LoVo (cell line): ENCODE results near the gene DTNB.

Experiments
- DNase-seq: peaks from one replicate; pipeline ENCODE4 v3.0.0-alpha.2; 2016; ENCODE audit warnings: low spot score

DTNB gene

GRCh38 chr2:25499157-25499556, 174.2 kb downstream of the DTNB start:
- no peak for DNase-seq

GRCh38 chr2:25497918-25498407, 175.4 kb downstream of the DTNB start:
- DNase-seq, result no peak

DNA sequence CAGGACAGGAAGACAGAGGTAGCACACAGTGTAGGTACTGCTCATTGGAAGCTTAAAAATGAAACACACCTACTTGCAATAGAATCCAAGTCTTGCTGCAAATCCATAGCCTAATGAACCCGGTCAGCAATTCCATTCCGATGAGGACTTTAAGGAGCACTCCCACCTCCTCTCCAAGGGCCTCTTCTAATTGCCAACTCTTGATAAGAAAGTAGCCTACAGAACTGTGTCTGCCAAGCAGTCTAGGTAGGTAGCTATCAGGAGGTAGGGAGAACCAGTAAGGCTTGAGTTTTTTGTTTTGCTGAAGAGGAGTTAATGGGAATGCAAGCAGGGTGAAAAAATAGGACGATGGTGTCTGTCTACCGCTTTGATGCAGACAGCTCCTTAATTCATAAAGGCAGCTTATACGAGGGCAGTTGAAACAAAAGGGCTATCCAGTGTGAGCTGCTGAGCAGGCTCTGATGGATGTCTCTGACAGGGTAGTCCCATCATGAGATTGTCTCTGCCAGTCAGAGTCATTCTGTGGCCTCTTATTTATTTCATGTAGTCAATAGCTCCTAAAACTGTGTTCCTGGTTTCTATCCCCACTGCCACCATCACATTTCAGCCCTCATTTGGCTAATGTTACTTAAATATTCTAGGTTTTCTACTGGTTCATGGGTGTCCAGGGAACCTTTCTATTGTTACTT, 176.0 kb downstream of the DTNB start:
- DNase-seq, result no peak

DNA sequence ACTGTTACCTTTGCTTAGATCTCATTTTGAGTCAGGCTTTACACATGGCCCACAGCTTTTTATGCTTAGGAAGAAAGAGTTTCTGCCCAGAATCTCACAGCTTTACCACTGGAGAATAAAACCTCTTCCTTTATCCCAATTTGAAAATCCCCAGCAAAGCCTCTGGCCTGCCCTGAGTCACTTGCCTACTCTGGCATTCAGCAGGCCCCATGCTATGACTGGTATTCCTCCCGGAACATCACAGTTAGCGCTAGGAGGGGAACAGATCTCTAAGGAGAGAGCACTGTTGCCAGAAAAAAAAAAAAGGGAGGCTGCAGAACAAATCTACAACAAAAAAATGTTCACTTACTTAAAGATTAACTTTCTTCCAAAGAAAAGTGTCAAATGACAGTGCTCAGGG, 178.8 kb downstream of the DTNB start:
- DNase-seq, result no peak

- no peak for DNase-seq
Measured at GRCh38 chr2:25493207-25493606, 180.2 kb downstream of the DTNB start.

DNA sequence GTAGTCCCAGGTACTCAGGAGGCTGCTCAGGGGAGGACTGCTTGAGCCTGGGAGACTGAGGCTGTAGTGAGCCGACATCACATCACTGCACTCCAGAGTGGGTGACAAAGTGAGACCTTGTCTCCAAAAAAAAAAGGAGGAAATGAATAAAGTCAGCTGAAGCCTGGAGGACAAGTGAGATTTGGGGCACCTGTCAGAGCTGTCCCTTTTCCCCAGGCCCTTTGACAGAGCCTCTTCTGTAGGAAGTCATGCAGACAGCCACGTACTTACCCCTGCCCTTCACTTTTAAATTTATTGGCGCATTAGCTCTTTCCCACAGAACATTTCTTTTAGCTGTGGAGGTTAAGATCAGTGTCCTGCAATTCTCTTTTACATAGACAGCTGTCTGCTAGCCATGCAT, 180.7 kb downstream of the DTNB start:
- DNase-seq, result no peak

DNA sequence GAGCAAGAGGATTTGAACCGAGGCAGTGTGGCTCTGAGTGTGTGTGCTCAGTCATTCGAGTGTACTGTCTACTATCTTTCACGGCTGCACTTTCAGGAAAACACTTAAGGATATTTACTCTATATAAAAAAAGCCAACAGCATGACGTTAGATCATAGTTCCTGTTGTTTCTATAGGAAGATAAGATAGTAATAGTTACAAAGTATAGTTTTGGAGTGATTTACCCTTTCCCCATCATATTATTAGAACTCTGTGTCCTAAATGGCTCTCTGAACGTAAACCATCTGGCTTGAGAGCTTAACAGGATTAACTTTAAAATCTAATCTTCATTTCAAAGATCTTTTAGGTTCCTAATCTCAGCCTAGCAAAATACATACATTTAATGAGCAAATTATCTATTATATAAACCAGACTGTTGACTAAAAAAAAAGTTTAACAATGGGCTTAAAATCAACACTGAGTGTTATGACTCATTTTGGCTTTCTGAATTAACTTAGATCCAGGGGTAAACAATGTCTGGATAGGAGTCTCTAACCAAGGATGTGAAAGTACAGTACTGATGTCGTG, 181.3 kb downstream of the DTNB start:
- DNase-seq, result peak; percentile 41

DNA sequence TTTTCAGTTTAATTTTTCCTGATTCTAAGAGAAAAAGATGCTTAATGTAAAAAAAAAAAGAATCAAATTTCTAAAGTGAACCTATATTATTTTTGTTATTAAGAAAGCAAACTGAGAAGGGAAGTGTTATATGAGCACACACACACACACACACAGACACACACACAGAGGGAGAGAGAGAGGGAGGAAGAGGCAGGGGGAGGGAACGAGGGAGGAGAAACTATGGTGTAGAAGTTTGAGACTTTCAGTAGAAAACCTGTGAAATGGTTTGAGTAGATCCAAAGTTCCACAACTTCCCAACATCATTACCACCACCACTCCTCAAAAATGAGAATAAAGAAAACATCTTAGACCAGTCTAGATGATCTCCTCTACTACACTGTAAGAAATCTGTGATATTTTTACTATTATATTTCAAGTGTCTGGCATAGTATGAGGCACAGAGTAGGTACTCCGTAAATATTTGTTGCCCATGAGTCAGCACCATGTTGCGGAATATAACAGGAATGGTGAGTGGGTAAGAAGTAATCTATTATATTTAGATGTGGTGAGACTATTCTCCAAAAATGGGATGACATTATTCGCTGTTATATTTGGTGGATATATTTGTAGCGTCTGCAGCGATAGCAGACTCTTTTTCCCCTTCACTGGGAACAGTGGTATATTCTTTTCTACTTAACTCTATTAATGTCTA, 182.2 kb downstream of the DTNB start:
- no peak for DNase-seq

- DNase-seq, result no peak
Measured at GRCh38 chr2:25490217-25490616, 183.2 kb downstream of the DTNB start.

DNA sequence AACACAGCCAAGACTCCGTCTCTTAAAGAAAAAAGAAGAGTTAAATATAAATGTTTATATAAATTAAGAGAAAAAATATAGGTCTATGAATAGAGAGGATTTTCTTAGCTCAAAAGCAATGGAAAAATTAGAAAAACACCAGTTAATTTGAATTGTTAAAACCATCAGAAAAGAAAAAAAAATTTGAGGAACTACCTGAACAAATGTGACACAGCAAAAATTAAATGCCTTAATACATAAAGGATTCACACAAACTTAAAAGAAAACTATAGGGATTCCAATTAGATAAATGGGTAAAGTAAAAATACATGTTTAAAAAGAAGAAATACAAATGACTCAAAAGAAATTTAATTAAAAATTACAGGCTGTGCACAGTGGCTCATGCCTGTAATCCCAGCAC, 183.7 kb downstream of the DTNB start:
- DNase-seq, result no peak

DNA sequence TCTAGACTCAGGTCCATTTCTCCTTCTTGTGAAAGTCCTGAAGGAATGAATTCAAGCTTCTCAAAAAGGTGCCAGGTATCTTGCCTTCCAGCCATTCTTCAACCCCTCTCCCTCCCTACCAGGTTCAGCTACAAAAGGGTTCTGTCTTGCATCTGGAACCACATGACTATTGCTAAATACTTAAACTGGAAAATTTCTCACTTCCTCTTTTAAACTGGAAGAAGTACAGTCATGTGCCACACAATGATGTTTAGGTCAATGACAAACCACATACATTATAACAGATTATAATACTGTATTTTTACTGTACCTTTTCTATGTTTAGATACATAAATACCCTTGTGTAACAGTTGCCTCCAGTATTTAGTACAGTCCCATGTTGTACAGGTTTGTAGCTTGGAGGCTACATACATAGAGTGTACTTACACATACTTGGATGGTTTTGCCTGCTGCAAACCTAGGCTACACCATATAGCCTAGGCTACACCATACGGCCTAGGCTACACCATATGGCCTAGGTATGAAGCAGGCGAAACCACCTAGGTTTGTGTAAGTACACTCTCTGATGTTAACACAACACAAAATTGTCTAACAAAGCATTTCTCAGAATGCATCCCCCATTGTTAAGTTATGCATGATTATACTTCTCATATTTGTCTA, 189.6 kb downstream of the DTNB start:
- DNase-seq, result no peak

DNA sequence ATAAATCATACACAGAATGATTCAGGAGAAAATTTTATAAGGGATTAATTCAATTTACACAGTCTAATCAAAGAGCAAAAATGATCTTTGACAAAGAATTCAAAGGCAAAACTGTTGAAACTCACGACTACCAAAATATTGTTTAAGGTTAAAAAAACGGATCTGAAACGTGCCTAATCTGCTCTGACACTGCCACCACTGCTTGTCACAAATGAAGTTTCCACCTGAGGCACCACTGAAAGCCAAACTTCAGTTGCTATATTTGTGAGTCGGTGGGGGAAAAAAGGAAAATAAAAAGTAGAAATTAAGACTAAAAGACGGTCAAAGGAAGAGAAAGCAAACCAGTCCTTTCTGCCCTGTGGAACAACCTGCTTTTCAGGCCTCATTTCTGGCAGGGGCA, 191.0 kb downstream of the DTNB start:
- DNase-seq, result no peak

GRCh38 chr2:25481381-25482300, 191.7 kb downstream of the DTNB start:
- DNase-seq, result peak; percentile 32

DNA sequence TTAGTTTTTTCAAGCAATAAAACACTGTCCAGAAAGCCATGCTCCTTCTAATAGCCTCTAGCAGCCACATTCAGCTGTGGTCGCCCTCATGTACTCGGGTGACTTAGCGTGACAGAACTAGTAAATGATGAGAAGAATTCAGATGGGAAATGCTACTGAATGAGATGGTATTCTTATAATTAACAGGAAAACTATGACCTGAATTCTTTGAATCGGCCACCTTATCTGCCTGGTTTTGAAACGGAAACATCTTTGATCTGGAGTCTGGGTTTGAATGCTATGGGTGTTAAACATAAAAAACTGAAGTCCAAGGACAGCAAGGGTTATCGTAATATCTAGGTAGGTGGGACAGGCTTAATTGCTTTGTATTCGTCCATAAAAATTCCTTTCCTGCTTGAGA, 192.8 kb downstream of the DTNB start:
- DNase-seq, result peak; percentile 67

DNA sequence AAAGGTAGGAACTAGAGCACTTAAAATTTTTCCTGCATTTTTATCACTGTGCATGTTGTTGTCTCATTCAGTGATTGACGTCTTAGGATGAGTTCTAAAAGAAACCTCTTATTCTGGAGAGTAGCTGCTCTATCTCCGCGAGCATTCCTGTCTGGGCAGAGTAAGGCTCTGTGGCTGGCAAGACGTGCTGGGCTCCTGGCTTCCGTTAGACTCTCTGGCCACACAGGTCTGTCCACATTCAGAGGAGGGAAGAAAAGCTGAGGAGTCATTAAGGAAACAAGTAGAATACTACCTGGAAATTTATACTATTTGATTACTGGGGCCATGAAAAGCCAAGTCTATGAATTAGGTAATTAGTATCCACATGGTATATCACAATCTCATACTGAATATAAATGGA, 193.6 kb downstream of the DTNB start:
- no peak for DNase-seq

DNA sequence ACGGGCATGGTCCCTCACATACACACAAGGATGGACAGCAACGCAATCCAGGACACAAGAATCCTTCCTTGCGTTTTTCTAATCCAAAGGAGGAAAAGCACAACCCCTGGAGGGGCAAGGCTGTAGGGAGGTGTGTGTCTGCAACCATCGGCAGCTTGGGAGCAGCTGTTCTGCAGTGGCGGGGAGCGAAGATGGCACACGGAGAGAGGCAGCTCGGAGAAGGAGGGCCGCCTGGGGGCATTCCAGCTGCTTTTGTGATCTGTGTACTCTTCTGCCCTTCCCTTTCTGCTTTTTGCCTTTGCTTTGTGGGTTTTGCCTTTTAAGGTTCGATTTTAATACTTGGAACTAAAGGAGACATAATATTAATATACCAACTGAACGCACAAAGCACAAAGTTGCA, 194.6 kb downstream of the DTNB start:
- no peak for DNase-seq

DNA sequence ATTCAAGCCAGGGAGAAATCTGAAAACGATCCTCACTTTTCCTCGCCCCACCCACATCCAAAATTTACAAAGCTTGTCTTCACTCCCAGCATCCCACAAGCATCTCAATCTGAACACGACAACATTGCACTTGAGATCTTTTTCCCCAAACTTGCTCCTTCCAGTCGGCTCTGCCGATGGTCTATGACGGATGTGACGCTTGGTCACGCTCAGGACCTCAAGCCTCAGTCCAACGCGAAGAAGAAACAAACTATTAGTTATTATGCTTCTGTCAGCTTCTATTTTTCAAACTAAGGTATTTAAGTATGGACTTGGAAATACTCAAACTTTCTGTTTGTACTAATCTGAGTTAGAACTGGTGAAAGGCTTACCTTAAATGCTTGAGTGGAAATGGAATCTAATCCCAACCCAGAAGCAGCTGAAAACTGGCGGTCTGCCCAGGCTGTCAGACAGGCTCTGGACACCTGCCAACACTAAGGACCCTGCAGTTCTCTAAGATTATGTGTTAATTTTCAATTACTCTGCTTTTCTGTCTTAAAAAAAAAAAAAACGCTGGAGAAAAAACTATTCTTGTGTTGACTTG, 199.5 kb downstream of the DTNB start:
- DNase-seq, result peak; percentile 54

GRCh38 chr2:25473131-25473530, 200.2 kb downstream of the DTNB start:
- DNase-seq, result no peak

DNA sequence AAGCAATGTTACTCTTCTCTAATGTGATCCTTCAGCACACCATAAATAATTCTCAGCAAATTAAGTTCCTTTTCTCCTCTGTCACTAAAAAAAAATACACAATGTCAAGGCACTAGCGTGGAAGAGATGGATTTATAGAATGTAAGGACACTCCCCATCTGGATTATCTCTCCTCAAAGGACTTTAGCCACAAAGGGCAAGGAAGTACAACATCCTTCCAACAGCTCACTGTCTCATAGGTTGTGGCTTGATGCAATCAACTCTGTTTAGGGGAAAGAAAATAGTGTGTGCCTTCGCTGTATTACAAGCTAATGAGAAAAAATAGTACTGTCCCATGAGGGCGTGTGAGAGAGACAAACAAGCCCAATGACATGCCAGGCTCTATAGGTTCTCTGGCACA, 202.6 kb downstream of the DTNB start:
- DNase-seq, result no peak

GRCh38 chr2:25467743-25468142, 205.6 kb downstream of the DTNB start:
- DNase-seq, result no peak

- DNase-seq, result no peak
Measured at GRCh38 chr2:25462021-25462420, 211.4 kb downstream of the DTNB start.
